22Rv1 (cell line): ENCODE data around the gene MGAT5.
A peak's percentile ranks its signal among the peaks of the same experiment; 100 is the strongest.

Source experiments
- H3K27ac ChIP-seq: fragments of 450-650 bp; 2 replicates; pipeline ENCODE4 v1.5.1; 2017
- CTCF ChIP-seq: fragments of 450-650 bp; IDR thresholded peaks from 2 replicates; pipeline ENCODE4 v1.5.1; 2017; ENCODE audit warnings: mild to moderate bottlenecking
- ZFX ChIP-seq: fragments of 450-650 bp; IDR thresholded peaks from 2 replicates; pipeline ENCODE4 v1.6.1; 2017; ENCODE audit warnings: antibody characterized with exemption, borderline replicate concordance

MGAT5 gene

GRCh38 chr2:134225173-134225572 is 28.7 kb upstream of the MGAT5 start:
- no peak overlapping the region for H3K27ac ChIP-seq
- TF ChIP-seq ZFX: no peak
- no peak for TF ChIP-seq CTCF

- TF ChIP-seq ZFX (no peak), CTCF (no peak)
- no peak overlapping the region for H3K27ac ChIP-seq
Measured at GRCh38 chr2:134225841-134226240, 28.0 kb upstream of the MGAT5 start.

GRCh38 chr2:134226601-134227000 is 27.3 kb upstream of the MGAT5 start:
- no peak for TF ChIP-seq ZFX
- TF ChIP-seq CTCF: no peak
- no peak overlapping the region for H3K27ac ChIP-seq

- H3K27ac ChIP-seq: no peak overlapping the region
- TF ChIP-seq ZFX: no peak
- TF ChIP-seq CTCF: no peak
Measured at GRCh38 chr2:134227666-134228065, 26.2 kb upstream of the MGAT5 start.

- H3K27ac ChIP-seq: no peak overlapping the region
- TF ChIP-seq ZFX (no peak), CTCF (peak; percentile 61)
Measured at GRCh38 chr2:134228493-134228903, 25.4 kb upstream of the MGAT5 start.

GRCh38 chr2:134229540-134229939 is 24.3 kb upstream of the MGAT5 start:
- H3K27ac ChIP-seq: no peak overlapping the region
- TF ChIP-seq CTCF (no peak), ZFX (no peak)

GRCh38 chr2:134230885-134231284 is 23.0 kb upstream of the MGAT5 start:
- TF ChIP-seq CTCF (no peak), ZFX (no peak)
- H3K27ac ChIP-seq: no peak overlapping the region
